Epithelial cell of proximal tubule (primary cell): ENCODE data around the gene LSM12. TPM values are rescaled to one million over a fixed set of nuclear protein-coding genes. Genes with fewer than 3 reads are reported as not detected.
A peak's percentile ranks its signal among the peaks of the same experiment; 100 is the strongest.

Experiments
- DNase-seq: peaks from one replicate; pipeline ENCODE4 v3.0.0-alpha.2; 2011; ENCODE audit warnings: low read depth
- H3K4me3 ChIP-seq: 2 replicates; pipeline ENCODE4 v1.5.1; 2011; ENCODE audit warnings: low read depth, mild to moderate bottlenecking, low read length
- total RNA-seq: library from RNA; depleted of rRNA; stranded (reverse); fragments of >200 nt; gene quantifications from 2 replicates; pipeline ENCODE4 v1.2.3, GENCODE V29; 2015
- TF ChIP-seq, protein P1 (sequence below): conservative IDR thresholded peaks from 2 replicates; pipeline ENCODE4 v1.5.1; 2012; ENCODE audit warnings: low read depth, mild to moderate bottlenecking, low read length

LSM12 gene
- total RNA-seq = 58.5 and 75.8 TPM in 2 replicates

GRCh38 chr17:44066204-44066930 lies at the start of gene LSM12:
TSS of gene LSM12 (minus strand) at chr17:44066671. CDS start at chr17:44066587, 84 bp downstream.
- no peak for DNase-seq
- H3K4me3 ChIP-seq = peak within 1 kb of the TSS; percentile 81
- TF ChIP-seq, protein P1, sequence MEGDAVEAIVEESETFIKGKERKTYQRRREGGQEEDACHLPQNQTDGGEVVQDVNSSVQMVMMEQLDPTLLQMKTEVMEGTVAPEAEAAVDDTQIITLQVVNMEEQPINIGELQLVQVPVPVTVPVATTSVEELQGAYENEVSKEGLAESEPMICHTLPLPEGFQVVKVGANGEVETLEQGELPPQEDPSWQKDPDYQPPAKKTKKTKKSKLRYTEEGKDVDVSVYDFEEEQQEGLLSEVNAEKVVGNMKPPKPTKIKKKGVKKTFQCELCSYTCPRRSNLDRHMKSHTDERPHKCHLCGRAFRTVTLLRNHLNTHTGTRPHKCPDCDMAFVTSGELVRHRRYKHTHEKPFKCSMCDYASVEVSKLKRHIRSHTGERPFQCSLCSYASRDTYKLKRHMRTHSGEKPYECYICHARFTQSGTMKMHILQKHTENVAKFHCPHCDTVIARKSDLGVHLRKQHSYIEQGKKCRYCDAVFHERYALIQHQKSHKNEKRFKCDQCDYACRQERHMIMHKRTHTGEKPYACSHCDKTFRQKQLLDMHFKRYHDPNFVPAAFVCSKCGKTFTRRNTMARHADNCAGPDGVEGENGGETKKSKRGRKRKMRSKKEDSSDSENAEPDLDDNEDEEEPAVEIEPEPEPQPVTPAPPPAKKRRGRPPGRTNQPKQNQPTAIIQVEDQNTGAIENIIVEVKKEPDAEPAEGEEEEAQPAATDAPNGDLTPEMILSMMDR = no peak

- no peak for DNase-seq
- H3K4me3 ChIP-seq = no peak overlapping the region
- TF ChIP-seq, protein P1 = peak; percentile 80
Observed at GRCh38 chr17:44115585-44116415, 49.3 kb upstream of the LSM12 start.

- TF ChIP-seq, protein P1 = no peak
- H3K4me3 ChIP-seq = no peak overlapping the region
- no peak for DNase-seq
Observed at GRCh38 chr17:44113868-44114840, 47.7 kb upstream of the LSM12 start.

DNA sequence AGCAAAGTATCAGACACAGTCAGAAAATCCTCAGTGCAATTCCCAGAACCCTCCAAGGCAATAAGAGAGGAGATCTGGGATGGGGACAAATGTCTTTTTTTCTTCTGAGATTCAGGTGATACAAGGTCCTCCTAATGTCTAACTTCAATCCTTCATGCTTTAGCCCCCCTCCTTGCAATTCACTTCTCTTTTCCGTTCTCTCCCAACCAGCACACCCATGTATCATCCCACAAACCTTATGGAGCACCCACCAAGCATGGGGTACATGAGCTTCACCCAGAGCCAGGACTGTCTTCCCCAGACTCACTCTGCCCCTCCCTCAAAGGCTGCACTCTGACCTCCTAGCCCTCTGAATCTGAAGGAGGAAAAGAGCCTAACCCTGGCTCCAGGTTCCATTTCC lies 46.9 kb upstream of the LSM12 start:
- no peak for DNase-seq
- H3K4me3 ChIP-seq = no peak overlapping the region
- TF ChIP-seq, protein P1 = no peak

DNA sequence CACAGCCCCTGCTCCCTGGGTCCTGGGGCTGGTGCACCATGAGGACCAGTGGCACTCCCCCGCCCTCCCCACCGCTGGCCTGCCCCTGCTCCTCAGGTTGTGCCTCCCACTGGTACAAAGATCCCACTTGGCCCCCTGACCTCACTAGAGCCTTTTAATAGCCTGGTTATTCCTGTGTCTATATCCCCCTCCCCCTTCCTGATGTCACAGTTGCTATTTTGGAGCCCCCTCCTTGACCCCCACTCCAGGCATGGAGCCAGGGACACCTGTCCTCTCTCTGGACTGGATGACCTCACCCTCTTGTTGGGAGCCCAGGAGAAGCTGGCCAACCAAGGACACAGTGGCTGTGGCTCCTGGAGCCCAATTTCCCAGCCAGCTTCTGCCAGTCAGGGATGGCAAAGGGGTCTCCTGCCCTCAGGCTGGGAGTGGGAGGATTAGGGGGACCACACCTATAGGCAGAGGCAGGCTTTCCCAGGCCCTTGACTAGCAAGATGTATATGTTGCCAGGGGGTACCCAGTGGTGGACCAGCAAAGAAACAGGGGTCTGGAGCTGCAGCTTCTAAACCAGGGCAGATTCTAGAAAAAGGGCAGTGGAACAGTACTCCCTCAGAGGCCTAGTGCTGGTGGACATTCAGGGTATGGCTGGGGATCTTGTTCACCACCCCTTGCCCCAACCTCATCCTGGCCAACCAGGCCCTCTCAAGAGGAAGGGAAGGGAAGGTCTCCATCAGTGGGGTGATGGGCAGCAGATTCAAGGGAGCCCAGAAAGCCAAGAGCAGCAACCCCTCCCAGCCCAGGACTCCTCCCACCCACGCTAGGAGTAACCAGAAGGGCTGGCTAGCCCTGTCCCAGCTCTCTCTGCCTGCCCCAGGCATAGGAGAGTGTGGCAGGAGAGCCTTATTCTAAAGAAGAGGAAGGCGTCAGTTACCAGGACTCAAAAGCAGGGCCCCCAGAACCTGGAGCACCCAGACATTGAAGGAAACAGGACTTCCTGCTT lies 46.1 kb upstream of the LSM12 start:
- no peak for DNase-seq
- TF ChIP-seq, protein P1 = no peak
- H3K4me3 ChIP-seq = no peak overlapping the region

DNA sequence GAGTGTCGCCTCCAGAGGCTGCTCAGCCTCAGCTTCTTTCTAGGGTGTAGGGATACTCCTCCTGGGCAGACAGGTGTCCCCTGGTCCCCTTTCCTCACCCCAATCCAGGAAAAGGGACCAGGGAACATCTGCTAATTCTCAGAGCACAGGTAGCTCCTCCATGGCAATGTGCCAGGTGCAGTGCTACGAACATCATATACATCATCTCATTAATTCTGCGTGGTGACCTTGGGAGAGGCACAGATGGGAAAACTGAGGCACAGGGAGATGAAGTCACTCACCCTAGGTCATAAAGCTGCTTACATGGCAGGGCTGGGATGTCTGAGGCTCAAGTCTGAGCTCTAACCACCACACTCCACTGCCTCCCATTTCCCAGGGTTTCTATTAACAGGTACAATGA lies 45.3 kb upstream of the LSM12 start:
- no peak overlapping the region for H3K4me3 ChIP-seq
- TF ChIP-seq, protein P1 = no peak
- no peak for DNase-seq
